ENCODE data around the gene SORCS2.

GRCh38 chr4:7716010-7716721 lies 523.8 kb downstream of the SORCS2 start:
- TF ChIP-seq CTCF (IDR thresholded peaks at IDR 0.05 in 4 of 5, conservative IDR thresholded peaks at IDR 0.05 in 1 of 5) (no peak), POLR2A (IDR thresholded peaks at IDR 0.05) (no peak)

Data from gastrocnemius medialis (tissue), 4 donors.